HG03108 (cell line): ENCODE measurements around the gene NTNG2.

Source experiments
- ATAC-seq: cut with Tn5 transposase; IDR thresholded peaks from one replicate; pipeline ENCODE4 v1.9.1; 2021; ENCODE audit warnings: moderate library complexity; ENCODE audit not compliant: unreplicated experiment

The NTNG2 gene

DNA sequence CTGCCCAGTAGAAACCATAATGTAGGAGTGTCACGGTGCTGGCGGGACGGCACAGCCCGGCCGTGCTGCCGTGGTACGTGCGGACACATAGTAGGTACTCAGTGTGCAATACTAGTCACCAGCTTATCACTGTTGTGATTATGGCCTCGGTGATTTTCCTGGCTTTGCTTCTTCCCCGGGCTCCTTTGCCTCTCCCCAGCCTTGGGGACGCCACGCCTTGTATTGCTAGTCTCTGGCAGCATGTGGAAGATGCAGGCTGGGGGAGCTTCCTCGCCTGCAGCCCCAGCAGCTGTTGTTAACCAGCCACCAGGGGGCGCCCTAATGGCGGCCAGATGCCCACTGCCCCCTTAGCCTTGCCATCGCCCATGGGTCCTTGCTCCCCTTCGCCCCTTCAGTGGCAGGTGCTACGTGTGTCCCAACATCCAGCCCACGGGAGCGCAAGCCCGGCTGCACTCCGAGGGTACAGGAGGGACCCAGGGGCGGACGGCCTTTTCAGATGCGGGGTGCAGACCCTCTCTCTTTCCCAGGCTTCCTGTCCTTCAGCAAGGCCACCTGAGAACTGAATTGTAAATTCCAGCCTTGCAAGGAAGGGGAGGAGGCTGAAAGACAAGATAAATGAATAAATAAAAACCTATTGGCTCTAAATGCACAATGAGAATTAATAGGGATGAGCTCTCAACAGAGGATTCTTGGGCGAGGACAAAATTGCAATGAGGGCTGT, 8.0 kb downstream of the NTNG2 start:
- ATAC-seq, result no peak

DNA sequence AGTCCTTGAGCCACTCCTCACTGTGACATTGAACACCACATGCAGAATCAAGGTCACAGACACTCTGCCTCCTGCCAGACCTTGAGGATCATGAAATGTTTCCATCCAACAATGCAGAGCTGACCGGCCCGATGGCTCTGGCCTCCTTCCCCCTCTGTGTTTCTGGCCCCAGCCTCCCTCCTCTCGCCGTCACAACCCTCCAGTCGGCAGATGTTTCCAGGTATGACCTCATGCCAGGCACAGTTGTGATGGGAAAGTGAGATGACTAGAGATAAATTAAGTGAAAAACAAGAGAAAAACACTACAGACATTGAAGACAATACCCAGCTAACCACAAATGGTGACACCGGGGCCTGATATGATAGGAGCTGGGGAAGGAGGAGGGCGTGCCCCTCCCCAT, 9.8 kb downstream of the NTNG2 start:
- no peak for ATAC-seq

DNA sequence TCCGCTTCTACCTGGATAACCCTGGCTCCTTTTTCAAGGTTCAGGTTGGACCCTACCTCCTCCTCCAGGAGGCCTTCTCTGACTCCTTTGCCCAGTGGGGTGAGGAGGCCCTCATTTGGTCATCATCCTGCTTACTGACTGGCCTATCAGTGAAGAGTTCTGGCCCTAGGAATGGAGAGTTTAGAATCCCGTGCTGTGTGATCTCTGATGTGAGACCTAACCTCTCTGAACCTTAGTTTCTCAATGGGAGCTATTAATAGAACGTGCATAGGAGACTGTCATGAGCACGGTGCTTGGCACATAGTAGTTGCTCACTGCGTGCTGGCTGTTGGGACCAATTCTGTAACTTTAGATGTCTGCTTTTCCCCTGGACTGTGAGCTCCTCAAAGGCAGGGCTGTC, 10.3 kb downstream of the NTNG2 start:
- ATAC-seq, result no peak

DNA sequence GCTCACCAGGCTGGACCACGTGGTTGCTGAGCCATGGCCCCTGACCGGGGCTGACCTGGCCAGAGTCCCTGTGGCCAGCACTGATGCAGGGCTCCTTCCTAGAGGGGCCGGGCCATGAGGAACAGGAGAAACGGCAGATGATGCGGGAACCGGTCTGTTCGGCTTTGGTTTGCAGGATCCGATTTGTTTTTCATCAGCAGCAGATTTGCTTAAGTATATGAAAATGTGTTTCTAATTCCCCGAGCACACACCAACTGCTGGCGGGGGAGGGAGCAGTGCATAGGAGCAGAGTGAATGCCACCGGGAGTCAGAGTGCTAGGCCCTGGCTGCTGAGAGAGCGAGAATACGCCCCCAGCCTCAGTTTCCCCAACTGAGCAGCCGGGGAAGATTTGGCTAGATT, 13.6 kb downstream of the NTNG2 start:
- ATAC-seq, result no peak

DNA sequence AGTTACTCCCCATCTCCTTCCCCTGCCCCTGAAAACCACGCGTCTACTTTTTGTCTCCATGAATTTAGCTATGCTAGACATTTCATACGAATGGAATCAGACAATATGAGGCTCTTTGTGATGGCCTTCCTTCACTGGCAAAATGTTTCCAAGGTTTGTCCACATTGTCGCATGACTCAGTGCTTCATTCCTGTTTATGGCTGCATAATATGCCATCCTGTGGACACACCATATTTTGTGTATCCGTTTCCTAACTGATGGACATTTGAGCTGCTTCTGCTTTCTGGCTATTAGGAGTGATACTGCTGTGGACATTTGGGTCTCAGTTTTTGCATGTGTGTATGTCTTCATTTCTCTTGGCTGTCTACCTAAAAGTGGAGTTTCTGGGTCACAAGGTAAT, 14.5 kb downstream of the NTNG2 start:
- ATAC-seq, result no peak

DNA sequence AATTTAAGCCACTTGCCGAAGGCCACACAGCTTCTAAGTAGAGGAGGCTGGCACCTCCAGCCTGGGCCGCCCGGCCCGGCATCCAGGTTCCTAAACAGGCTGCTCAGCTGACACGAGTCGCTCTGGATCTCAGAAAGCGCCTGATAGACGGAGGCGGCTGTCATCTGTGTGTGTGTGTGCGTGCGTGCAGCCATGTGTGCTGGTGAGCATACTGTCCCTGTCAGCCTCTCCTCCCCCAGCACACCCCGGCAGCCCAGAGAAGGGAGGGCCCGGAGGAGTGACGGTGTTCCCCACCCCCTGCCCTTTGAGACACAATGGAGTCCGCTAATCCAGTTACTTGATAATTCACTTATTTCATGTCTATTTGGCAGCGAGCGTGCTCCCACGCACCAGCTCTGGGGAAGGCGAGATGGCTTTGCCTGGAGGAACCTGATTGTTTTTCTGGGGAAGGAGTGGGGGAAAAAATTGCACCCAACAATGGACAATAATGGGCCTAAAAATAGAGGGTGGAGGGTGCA, 20.0 kb downstream of the NTNG2 start:
- no peak for ATAC-seq

DNA sequence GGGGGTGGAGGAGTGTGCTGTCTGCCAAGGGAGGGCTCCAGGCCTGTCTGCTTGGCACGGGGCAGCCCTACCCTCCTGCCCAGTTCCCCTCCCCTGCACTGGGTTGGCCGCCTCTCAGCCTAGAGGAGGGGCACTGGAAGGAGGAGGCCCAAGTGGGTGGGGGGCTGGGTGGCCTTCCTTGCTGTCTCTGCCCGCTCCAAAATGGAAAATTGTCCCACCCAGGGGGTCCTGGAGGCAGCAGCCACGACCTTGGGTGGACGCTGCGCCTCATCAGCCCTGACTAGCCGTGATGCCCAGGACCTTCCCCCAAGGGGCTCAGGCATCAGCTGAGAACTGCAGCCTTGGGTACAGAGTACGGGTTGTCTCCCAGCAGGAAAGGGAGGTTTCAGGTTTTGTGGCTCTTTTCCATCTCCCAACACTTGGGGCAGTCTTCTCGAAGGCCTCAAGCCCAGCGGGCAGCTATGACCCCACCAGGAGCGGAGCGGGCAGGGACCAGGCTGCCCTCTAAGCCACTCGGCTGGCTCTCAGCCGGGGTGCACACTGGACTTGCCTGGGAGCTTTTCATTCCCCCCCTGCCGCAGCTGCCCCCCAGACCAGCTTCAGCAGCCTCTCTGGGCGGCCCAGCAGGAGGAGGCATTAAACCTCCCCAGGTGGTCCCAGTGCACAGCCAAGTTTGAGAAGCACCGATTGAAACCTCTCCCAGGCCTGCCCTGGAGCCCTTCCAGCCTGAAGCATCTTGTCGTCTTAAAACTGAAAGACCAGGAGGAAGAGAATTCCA, 20.6 kb downstream of the NTNG2 start:
- no peak for ATAC-seq

DNA sequence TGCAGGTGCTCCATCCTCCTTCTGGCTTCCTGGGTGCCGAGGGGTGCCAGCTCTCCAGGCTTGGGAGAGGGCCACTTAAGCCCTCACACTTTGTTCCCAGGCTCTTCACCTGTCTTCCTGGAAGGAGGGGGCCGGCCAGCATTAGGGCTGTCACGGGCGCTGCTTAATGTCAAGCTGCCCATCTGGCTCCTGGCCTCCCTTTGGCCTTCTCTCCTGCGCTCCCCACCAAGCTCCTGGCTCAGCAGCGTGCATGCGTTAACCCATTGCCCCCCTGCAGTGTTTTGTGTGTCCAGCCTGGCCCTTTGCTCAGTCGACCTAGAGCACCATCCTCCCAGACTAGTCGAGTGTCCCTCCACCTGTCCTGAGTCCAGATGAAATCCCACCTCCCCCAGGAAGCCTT, 21.3 kb downstream of the NTNG2 start:
- no peak for ATAC-seq

DNA sequence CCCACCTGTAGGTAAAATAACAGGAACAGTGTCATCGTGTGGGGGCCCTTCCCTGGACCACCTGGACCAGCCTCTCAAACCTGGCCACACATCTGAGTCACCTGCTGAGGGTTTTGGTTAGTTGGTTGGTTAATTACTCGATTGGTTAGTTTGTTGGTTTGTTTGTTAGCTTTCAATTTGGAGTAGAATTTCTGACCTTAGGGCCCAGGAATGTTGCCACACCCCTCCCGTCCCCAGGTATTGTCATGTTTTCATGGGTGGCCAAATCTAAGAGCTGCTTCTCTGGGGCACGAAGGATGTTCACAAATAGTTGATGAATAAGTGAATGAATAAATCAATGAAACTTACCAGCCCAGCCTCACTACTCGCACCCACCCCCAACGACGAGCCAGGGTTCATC, 21.9 kb downstream of the NTNG2 start:
- ATAC-seq, result no peak

DNA sequence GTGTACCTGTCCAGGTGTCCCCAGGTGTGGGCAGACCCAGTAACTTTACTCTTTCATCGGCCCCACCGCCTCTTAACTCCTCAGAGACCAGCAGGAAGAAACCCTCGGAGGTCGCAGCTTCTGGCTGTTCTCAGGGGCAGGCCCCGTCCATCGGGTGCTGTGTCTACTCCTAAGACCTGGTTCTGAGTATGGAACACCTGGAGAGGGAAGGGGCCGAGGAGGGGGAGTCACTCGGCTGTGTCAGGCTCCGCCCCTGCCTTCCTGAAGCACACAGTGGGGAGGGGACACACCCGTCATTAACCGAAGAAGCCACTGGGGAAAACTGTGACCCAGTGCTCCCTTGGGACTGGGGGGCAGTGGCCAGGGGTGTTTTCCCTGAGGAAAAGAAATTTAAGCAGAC, 22.3 kb downstream of the NTNG2 start:
- no peak for ATAC-seq

DNA sequence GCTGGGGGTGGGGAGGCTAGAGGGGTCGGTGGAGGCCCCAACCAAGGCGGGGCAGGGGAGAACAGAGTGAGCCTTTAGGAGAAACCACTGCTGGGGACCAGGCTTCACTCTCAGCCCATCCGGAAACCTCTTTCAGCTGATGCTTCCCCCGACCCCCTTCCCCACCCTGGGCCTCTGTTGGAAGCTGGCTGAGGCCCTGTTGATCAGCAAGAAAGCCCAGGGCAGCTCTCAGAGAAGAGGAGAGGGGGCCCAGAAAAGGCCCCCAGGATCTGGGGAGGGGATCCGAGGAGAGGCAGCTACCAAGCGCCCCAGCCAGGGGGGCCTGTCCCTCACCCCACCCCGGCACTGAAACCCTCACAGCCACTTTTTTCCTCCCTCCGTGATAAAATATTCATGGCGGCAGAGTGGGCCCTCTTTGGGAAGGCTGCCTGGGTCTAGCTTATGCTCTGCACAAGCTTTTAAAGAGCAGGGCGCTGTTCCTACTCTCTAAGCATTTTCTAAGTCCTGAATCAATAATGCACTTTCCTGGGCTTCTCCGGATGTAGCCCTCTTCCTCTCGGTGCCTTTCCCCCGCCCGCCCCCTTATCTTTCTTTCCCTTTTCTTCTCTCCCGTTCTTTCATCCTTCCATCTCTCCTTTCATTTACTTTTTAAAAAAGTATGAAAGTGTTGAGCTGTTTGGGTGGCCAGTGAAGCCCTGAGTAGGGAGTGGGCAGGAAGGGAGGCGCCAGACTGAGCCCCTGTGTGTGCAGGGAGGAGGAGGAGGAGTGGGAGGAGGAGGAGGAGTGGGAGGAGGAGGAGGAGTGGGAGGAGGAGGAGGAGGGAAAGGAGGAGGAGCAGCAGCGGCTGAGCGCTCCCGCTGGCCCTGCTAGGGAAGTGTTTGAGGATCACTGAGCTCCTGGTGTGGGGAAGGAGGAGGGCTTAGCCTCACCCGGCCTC, 23.5 kb downstream of the NTNG2 start:
- ATAC-seq, result no peak

DNA sequence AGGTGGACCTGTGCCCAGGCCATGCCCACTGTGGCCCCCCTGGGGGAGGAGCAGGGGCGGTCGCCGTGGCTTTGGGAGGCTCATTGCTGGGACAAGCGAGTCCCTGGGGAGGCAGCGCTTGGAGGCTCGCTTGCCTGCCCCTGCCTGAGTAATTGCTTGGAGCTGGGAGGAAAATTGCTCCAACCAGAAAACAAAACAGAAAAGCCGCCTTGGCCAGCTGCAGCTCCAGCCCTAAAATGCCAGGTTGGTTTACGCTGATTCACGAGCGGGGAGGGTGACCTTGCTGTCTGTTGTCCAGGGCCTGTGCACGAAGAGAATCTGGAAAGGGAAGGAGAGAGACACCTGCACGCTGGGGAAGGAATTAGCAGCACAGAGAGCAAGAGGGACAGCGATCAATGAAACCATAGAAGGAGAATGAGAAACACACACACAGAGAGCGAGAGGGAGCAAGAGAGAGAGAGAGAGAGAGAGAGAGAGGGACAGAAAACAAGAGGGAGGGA, 25.3 kb downstream of the NTNG2 start:
- no peak for ATAC-seq

DNA sequence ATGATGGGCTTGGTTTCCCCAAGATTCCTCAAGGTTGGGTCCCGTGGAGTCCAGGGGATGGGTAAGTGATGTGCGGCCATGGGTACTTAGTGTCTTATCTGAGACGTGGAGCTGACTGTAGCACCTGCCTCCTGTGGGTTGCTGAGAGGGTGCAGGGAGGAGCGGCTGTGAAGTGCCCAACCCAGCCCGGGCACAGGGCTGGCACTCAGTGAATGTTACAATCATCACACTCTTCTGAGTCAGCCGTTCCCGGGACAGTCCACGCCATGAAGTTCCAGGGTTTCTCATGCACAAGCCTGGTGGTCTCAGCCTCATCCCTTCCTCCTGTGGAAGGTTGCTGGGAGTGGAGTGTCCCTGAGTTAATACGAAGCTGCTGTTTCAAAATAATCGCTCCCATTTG, 29.1 kb downstream of the NTNG2 start:
- ATAC-seq, result no peak

DNA sequence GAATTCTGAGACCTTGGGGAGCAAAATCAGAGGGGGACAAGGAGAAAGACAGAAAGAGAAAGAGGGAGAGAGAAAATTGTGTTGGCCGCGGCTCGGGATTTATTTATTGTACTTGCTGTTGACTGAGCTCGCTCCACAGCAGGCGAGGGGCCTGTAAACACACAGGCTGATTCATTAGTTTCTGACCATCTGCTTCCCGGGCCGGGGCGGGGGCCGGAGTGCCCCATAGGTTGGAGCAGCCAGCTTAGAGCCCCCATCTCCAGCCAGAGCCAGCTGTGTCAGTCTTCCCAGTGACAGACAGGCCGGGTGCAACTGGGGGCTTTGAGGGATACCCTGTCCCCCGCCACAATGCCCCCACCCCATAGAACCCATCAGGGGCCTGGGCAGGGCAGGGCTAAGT, 30.9 kb downstream of the NTNG2 start:
- no peak for ATAC-seq

DNA sequence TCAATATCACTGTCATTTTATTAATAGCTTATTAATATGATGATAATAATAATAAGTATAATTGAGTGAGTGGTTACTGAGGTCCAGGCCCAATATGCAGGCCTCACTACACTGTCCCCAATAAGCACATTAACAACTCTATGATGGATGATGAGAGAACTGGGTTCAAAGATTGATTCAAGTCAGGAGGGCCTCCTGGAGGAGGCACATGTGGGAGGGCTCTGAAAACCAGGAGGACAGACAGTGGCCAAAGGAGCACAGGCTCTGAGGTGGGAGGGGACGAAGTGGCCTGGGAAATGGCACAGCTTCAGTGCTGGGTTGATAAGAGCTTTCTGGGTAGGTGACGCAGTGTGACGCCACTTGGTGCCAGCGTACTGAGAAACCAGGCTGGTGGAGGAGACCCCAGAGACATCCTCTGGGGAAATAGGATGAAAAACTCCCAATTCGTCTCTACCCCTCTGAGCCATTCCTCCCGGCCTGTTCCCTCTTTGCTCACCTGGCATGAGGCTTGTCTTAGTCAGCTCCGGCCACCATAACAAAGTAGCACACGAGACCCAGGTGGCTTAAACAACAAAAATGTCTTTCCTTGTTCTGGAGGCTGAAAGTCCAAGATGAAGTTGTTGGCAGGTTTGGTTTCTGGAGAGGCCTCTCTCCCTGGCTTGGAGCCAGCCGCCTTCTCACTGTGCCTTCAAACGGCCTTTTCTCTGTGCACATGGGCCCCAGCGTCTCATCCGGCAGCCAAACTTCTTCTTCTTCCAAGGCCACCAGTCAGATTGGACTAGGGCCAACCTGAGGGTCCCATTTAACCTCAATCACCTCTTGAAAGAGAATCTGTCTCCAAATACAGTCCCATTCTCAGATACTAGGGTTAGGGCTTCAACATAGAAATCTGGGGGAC, 31.6 kb downstream of the NTNG2 start:
- no peak for ATAC-seq

DNA sequence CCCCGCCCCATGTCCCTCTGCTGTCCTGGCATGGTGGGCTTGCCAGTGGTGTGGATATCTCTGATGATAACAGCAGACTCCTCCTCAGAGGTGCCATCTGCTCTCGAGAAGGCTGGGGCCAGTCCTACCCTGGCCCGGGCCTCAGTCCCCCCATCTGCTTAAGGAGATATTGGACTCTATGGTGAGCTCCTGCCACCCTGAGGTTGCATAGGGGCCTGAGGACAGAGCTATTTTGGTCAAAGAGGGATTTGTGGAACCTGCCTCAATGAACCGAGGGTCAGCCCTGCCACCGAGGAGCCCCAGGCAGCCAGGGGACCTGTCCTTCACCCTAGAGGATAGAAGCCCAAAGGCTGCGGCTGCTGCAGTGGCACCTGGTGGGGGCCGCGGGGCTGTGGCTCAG, 32.6 kb downstream of the NTNG2 start:
- no peak for ATAC-seq

DNA sequence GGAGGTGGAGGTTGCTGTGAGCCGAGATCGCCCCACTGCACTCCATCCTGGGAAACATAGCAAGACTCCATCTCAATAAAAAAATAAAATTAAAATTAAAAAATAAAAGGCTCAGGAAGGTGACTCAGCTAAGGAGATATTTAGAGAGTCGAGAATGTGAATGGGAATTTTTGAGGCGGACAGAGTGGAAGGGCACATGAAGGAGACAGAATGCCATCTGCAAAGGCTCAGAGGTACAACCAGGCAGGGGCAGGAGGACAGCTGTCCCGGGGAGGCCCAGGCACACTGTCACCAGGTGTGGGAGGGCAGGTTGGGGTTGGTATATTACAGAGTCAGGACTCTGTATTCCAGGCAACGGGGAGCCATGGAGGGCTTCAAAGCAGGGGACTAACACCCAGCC, 35.5 kb downstream of the NTNG2 start:
- no peak for ATAC-seq

DNA sequence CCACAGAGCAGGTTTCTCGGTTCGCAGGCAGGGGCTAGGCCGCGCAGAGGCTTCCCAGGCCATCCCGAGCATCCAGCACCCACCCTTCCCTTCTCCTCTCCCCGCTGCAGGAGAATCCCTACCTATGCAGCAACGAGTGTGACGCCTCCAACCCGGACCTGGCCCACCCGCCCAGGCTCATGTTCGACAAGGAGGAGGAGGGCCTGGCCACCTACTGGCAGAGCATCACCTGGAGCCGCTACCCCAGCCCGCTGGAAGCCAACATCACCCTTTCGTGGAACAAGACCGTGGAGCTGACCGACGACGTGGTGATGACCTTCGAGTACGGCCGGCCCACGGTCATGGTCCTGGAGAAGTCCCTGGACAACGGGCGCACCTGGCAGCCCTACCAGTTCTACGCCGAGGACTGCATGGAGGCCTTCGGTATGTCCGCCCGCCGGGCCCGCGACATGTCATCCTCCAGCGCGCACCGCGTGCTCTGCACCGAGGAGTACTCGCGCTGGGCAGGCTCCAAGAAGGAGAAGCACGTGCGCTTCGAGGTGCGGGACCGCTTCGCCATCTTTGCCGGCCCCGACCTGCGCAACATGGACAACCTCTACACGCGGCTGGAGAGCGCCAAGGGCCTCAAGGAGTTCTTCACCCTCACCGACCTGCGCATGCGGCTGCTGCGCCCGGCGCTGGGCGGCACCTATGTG, 36.1 kb downstream of the NTNG2 start:
- no peak for ATAC-seq

DNA sequence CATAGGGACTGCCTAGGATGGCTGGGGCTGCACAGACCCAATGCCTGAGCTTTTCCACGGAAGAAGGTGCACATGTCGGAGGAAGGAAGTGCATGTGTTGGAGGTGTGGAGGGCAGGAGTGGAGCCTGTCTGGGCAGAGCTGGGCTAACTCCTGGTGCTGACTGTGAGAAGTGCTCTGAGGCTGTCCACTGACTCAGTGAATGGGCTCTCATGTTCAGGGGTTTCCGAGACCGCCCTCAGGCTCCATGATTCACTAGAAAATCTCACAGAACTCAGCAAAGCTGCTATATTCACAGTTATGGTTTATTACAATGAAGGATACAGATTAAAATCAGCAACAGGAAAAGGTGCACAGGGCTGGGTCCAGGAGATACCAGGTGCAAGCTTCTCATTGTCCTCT, 37.2 kb downstream of the NTNG2 start:
- ATAC-seq, result no peak

DNA sequence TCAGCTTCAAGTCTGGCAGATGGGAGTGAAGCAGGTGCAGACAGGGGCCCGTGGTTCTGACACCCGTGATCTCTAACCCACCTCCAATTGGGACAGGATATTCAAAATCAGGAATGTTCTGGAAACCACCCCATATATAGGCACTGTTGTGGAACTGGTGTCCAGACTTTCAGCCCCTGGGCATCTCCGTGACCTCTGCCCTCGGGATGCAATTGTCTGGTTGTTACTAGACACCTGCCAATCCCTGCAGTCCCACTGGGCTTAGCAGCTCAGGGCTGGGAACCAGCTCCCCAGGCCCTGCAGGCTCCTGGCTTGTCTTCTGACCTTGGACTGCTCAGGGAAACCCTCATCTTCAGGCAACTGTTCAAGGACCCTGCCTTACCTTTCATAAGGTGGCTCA, 38.8 kb downstream of the NTNG2 start:
- no peak for ATAC-seq
